ENCODE results near the gene ZNF784. TPM values are rescaled to one million over a fixed set of nuclear protein-coding genes. Genes with fewer than 3 reads are reported as not detected.
A peak's percentile ranks its signal among the peaks of the same experiment; 100 is the strongest.

ZNF784 gene
- total RNA-seq, 3 donors from 2014 or later (not counting 1 experiment from before 2014, with no cell fraction given) = 6.4 to 7.9 (median 7.1) TPM

- no peak overlapping the region for H3K27ac Mint-ChIP-seq
- ATAC-seq = no peak
- intact Hi-C loops (cut with micrococcal nuclease) = no loop called here
- no peaks in the 10 kb centered on the region for H3K36me3 Mint-ChIP-seq
- H3K9me3 Mint-ChIP-seq = no peaks in the 10 kb centered on the region
- Histone ChIP-seq H3K9me3 (ENCODE audit: control insufficient read depth, insufficient read depth, low read length) (no peaks in the 10 kb centered on the region), H3K4me1 (ENCODE audit: control insufficient read depth, insufficient read depth, low read length) (peaks cover 15% of the 10 kb centered on the region), H3K4me3 (ENCODE audit: low read length) (no peak overlapping the region), H3K27ac (ENCODE audit: low read length) (no peak overlapping the region), H3K36me3 (ENCODE audit: control insufficient read depth, insufficient read depth, low read length) (peaks cover 11% of the 10 kb centered on the region), H3K27me3 (ENCODE audit: control insufficient read depth, insufficient read depth, low read length) (no peaks in the 10 kb centered on the region)
- H3K4me3 Mint-ChIP-seq = no peak overlapping the region
- 97% methylated on average over 3 of the region's 3 CpGs for WGBS (ENCODE audit: insufficient coverage)
- H3K4me1 Mint-ChIP-seq = peaks cover 7 to 22% of the 10 kb centered on the region in 2 donors
- DNase-seq = no peak
- H3K27me3 Mint-ChIP-seq (ENCODE audit: low read depth in 2 of 2) = no peaks in the 10 kb centered on the region
- no peak for TF ChIP-seq CTCF (IDR thresholded peaks at IDR 0.05)
Measured at GRCh38 chr19:55619286-55619685, 5.1 kb downstream of the ZNF784 start.

- TF ChIP-seq CTCF (IDR thresholded peaks at IDR 0.05) = no peak
- WGBS (ENCODE audit: insufficient coverage) = 93% methylated on average over 7 of the region's 7 CpGs
- Mint-ChIP-seq H3K36me3 (no peaks in the 10 kb centered on the region), H3K27ac (peak overlapping the region; percentile 41 to 65), H3K4me3 (no peak overlapping the region), H3K9me3 (no peaks in the 10 kb centered on the region), H3K27me3 (ENCODE audit: low read depth in 2 of 2) (no peaks in the 10 kb centered on the region), H3K4me1 (peaks cover 2 to 14% of the 10 kb centered on the region in 2 donors)
- Histone ChIP-seq H3K27me3 (ENCODE audit: control insufficient read depth, insufficient read depth, low read length) (no peaks in the 10 kb centered on the region), H3K9me3 (ENCODE audit: control insufficient read depth, insufficient read depth, low read length) (no peaks in the 10 kb centered on the region), H3K4me3 (ENCODE audit: low read length) (no peak overlapping the region), H3K27ac (ENCODE audit: low read length) (no peak overlapping the region), H3K4me1 (ENCODE audit: control insufficient read depth, insufficient read depth, low read length) (peaks cover 11% of the 10 kb centered on the region), H3K36me3 (ENCODE audit: control insufficient read depth, insufficient read depth, low read length) (peaks cover 11% of the 10 kb centered on the region)
- intact Hi-C loops (cut with micrococcal nuclease) = no loop called here
- ATAC-seq (no peak), DNase-seq (no peak)
Measured at GRCh38 chr19:55618426-55618825, 5.9 kb downstream of the ZNF784 start.

- peaks cover 0 to 21% of the 10 kb centered on the region in 2 donors for H3K4me1 Mint-ChIP-seq
- TF ChIP-seq CTCF (IDR thresholded peaks at IDR 0.05) = no peak
- Histone ChIP-seq H3K4me1 (ENCODE audit: control insufficient read depth, insufficient read depth, low read length) (peaks cover 11% of the 10 kb centered on the region), H3K27ac (ENCODE audit: low read length) (no peak overlapping the region), H3K27me3 (ENCODE audit: control insufficient read depth, insufficient read depth, low read length) (no peaks in the 10 kb centered on the region), H3K4me3 (ENCODE audit: low read length) (no peak overlapping the region), H3K36me3 (ENCODE audit: control insufficient read depth, insufficient read depth, low read length) (peaks cover 11% of the 10 kb centered on the region), H3K9me3 (ENCODE audit: control insufficient read depth, insufficient read depth, low read length) (no peaks in the 10 kb centered on the region)
- no peaks in the 10 kb centered on the region for H3K9me3 Mint-ChIP-seq
- no peaks in the 10 kb centered on the region for H3K36me3 Mint-ChIP-seq
- no peak overlapping the region for H3K27ac Mint-ChIP-seq
- H3K27me3 Mint-ChIP-seq (ENCODE audit: low read depth in 2 of 2) = no peaks in the 10 kb centered on the region
- ATAC-seq = no peak
- intact Hi-C loops (cut with micrococcal nuclease) = no loop called here
- H3K4me3 Mint-ChIP-seq = no peak overlapping the region
- DNase-seq = no peak
- 98% methylated on average over 8 of the region's 8 CpGs for WGBS (ENCODE audit: insufficient coverage)
Measured at GRCh38 chr19:55617426-55617825, 6.9 kb downstream of the ZNF784 start.

- ATAC-seq (no peak), DNase-seq (no peak)
- Mint-ChIP-seq H3K4me1 (peaks cover 0 to 31% of the 10 kb centered on the region in 2 donors), H3K27ac (no peak overlapping the region), H3K9me3 (no peaks in the 10 kb centered on the region), H3K27me3 (ENCODE audit: low read depth in 2 of 2) (no peaks in the 10 kb centered on the region), H3K4me3 (no peak overlapping the region), H3K36me3 (no peaks in the 10 kb centered on the region)
- Histone ChIP-seq H3K27ac (ENCODE audit: low read length) (no peak overlapping the region), H3K9me3 (ENCODE audit: control insufficient read depth, insufficient read depth, low read length) (no peaks in the 10 kb centered on the region), H3K36me3 (ENCODE audit: control insufficient read depth, insufficient read depth, low read length) (peaks cover 11% of the 10 kb centered on the region), H3K4me3 (ENCODE audit: low read length) (no peak overlapping the region), H3K27me3 (ENCODE audit: control insufficient read depth, insufficient read depth, low read length) (no peaks in the 10 kb centered on the region), H3K4me1 (ENCODE audit: control insufficient read depth, insufficient read depth, low read length) (peaks cover 18% of the 10 kb centered on the region)
- no peak for TF ChIP-seq CTCF (IDR thresholded peaks at IDR 0.05)
- intact Hi-C loops (cut with micrococcal nuclease) = no loop called here
- WGBS (ENCODE audit: insufficient coverage) = 98% methylated on average over 38 of the region's 38 CpGs
Measured at GRCh38 chr19:55616395-55616875, 7.9 kb downstream of the ZNF784 start.

Data from natural killer cell (primary cell).